GM20431 (cell line): ENCODE data around the gene MCRS1.

Experiments used
- in situ Hi-C: fragments of 300-500 bp; cut with MseI, MboI; formaldehyde crosslinking; loops from one replicate; pipeline ENCODE4 v1.15.0; 2020; ENCODE audit warnings: low sequenced_read_pairs; ENCODE audit not compliant: unreplicated experiment

Gene MCRS1

DNA sequence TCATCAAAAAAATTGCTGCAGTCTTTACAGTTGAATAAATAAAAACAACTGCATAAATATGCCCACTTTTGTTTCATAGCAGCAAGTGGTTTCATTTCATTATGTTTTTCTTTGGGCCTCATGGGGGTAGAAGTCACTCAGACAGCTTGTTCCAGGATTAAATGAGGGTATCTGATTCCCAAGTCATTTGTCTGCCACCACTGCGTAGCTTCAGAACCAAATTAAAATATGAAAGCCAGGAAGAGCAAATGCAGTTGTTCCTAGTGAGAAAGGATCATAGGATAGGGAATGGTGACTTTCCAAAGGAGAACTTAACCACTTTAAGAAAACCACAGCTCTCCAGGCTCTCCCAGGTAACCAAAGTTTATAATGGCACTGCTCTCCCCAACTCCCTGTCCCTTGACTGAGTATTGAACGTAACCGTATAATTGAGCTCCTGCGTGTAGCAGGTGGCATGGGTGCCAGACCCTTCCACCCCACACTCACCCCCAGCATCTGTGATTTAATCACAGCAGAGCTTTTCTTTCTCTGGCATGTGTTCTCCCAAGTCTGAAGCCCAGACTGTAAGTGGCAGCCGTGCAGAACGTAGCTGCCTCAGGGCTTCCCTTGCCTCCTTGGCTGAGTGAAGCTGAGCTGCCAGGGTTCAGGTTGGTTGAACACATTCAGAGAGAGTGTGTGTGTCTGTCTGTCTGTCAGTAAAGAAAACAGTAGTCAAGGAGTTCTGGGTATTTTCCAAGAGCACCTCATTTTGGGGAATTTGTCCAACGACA lies 40.4 kb downstream of the MCRS1 start:
- in situ Hi-C loops = no loop called here

DNA sequence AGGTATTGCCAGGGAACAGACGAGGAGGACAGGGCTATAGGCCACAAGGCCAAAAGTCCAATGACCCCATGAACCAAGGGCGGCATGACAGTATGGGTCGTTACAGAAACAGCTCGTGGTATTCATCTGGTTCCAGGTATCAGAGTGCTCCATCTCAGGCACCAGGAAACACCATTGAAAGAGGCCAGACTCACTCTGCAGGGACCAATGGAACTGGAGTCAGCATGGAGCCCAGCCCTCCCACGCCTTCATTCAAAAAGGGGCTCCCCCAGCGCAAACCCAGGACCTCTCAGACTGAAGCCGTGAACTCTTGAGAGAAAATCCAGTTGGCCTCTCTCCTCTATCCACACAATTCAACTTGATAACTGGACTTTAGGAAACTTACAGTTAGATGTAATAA lies 42.0 kb downstream of the MCRS1 start:
- in situ Hi-C loops = no loop called here

- in situ Hi-C loops = no loop called here
Measured at GRCh38 chr12:49524660-49525324, 43.1 kb downstream of the MCRS1 start.

- in situ Hi-C loops = no loop called here
Measured at GRCh38 chr12:49521389-49521788, 46.6 kb downstream of the MCRS1 start.

DNA sequence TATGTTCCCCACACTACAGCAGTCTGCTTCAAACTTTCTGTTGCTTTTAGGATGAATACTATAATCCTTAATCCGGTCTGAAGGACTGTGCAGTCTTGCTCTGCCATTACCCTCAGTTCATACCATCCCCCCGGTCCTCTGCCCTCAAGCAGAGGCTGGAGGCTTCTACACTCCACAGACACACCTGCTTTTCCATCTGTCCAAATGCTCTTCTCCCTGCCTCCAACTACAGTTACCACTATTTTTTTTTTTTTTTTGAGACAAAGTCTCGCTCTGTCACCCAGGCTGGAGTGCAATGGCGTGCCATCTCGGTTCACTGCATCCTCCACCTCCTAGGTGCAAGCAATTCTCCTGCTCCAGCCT lies 48.4 kb downstream of the MCRS1 start:
- in situ Hi-C loops = loop anchor here (10.0 kb wide), 1 partner anchor 155 kb away; the partner anchor contains the start of gene SPATS2

GRCh38 chr12:49518914-49519573 lies 48.9 kb downstream of the MCRS1 start:
- in situ Hi-C loops = loop anchor here (10.0 kb wide), 1 partner anchor 154 kb away; the partner anchor contains the start of gene SPATS2

GRCh38 chr12:49515266-49515665 lies 52.7 kb downstream of the MCRS1 start:
- in situ Hi-C loops = loop anchor here (10.0 kb wide), 1 partner anchor 150 kb away; the partner anchor contains the start of gene SPATS2

- in situ Hi-C loops = loop anchor here (10.0 kb wide), 1 partner anchor 148 kb away; the partner anchor contains the start of gene SPATS2
Measured at GRCh38 chr12:49512546-49512945, 55.4 kb downstream of the MCRS1 start.

GRCh38 chr12:49511410-49511809 lies 56.5 kb downstream of the MCRS1 start:
- in situ Hi-C loops = loop anchor here (10.0 kb wide), 1 partner anchor 147 kb away; the partner anchor contains the start of gene SPATS2

GRCh38 chr12:49509681-49510080 lies 58.3 kb downstream of the MCRS1 start:
- in situ Hi-C loops = loop anchor here (10.0 kb wide), 1 partner anchor 145 kb away; the partner anchor contains the start of gene SPATS2
